ENCODE data around the gene PARD3B. TPM values are rescaled to one million over a fixed set of nuclear protein-coding genes. Genes with fewer than 3 reads are reported as not detected.

PARD3B gene
- total and polyA plus RNA-seq, 12 donors: 0.46 to 12.4 (median 8.3) TPM

GRCh38 chr2:205405194-205405593 lies 859.9 kb downstream of the PARD3B start:
- H3K9me3 ChIP-seq: no peaks in the 10 kb centered on the region
- H3K4me3 ChIP-seq: no peak overlapping the region
- peak overlapping the region in 1 of 10 donors; percentile 32 for H3K27ac ChIP-seq
- no peaks in the 10 kb centered on the region for H3K27me3 ChIP-seq
- DNase-seq (no peak), ATAC-seq (peak in 3 of 8 donors; percentile 28 to 52 (median 36))
- WGBS, 2 donors: 74 to 89% methylated on average over 1 of the region's 1 CpG
- intact Hi-C loops (cut with DNase I): no loop called here
- no peaks in the 10 kb centered on the region for H3K36me3 ChIP-seq
- peaks cover 0 to 32% (median 11%) of the 10 kb centered on the region in 9 donors for H3K4me1 ChIP-seq
- TF ChIP-seq CTCF (IDR thresholded peaks at IDR 0.05): no peak

GRCh38 chr2:205405752-205406151 lies 860.5 kb downstream of the PARD3B start:
- peak overlapping the region in 1 of 10 donors; percentile 32 for H3K27ac ChIP-seq
- DNase-seq (no peak), ATAC-seq (peak in 6 of 8 donors; percentile 17 to 86 (median 66))
- peaks cover 0 to 32% (median 11%) of the 10 kb centered on the region in 9 donors for H3K4me1 ChIP-seq
- no peaks in the 10 kb centered on the region for H3K36me3 ChIP-seq
- 58 to 71% methylated on average over 3 of the region's 3 CpGs for WGBS, 2 donors
- intact Hi-C loops (cut with DNase I): no loop called here
- H3K4me3 ChIP-seq: no peak overlapping the region
- H3K27me3 ChIP-seq: no peaks in the 10 kb centered on the region
- no peaks in the 10 kb centered on the region for H3K9me3 ChIP-seq
- no peak for TF ChIP-seq CTCF (IDR thresholded peaks at IDR 0.05)

- peak in 4 of 8 donors; percentile 48 to 56 (median 52) for ATAC-seq
Observed at GRCh38 chr2:205407984-205408383, 862.7 kb downstream of the PARD3B start.

GRCh38 chr2:205408696-205409095 lies 863.4 kb downstream of the PARD3B start:
- Histone ChIP-seq H3K27ac (no peak overlapping the region), H3K9me3 (no peaks in the 10 kb centered on the region), H3K4me1 (peaks cover 0 to 33% (median 11%) of the 10 kb centered on the region in 9 donors), H3K27me3 (no peaks in the 10 kb centered on the region), H3K4me3 (no peak overlapping the region), H3K36me3 (no peaks in the 10 kb centered on the region)
- no peak for TF ChIP-seq CTCF (IDR thresholded peaks at IDR 0.05)
- ATAC-seq (no peak), DNase-seq (no peak)
- intact Hi-C loops (cut with DNase I): no loop called here

More at GRCh38 chr2:205407984-205408383, 862.7 kb downstream of the PARD3B start:
- Histone ChIP-seq H3K36me3 (no peaks in the 10 kb centered on the region), H3K4me3 (no peak overlapping the region), H3K27me3 (no peaks in the 10 kb centered on the region), H3K27ac (no peak overlapping the region), H3K4me1 (peaks cover 0 to 33% (median 11%) of the 10 kb centered on the region in 9 donors), H3K9me3 (no peaks in the 10 kb centered on the region)
- no peak for DNase-seq
- intact Hi-C loops (cut with DNase I): no loop called here
- 26 to 44% methylated on average over 3 of the region's 3 CpGs for WGBS, 2 donors
- no peak for TF ChIP-seq CTCF (IDR thresholded peaks at IDR 0.05)

All from heart right ventricle (tissue), 16 donors.